HG03064 (cell line): ENCODE data around the gene RTL9.
"Not testable (repeated sequence)": the region's sequence is repeated elsewhere in the genome, so short reads cannot be mapped to it uniquely, and the experiment has no call there.

ENCODE experiments used
- ATAC-seq: cut with Tn5 transposase; IDR thresholded peaks from one replicate; pipeline ENCODE4 v1.9.1; 2021; ENCODE audit warnings: low read depth; ENCODE audit not compliant: unreplicated experiment

The RTL9 gene

DNA sequence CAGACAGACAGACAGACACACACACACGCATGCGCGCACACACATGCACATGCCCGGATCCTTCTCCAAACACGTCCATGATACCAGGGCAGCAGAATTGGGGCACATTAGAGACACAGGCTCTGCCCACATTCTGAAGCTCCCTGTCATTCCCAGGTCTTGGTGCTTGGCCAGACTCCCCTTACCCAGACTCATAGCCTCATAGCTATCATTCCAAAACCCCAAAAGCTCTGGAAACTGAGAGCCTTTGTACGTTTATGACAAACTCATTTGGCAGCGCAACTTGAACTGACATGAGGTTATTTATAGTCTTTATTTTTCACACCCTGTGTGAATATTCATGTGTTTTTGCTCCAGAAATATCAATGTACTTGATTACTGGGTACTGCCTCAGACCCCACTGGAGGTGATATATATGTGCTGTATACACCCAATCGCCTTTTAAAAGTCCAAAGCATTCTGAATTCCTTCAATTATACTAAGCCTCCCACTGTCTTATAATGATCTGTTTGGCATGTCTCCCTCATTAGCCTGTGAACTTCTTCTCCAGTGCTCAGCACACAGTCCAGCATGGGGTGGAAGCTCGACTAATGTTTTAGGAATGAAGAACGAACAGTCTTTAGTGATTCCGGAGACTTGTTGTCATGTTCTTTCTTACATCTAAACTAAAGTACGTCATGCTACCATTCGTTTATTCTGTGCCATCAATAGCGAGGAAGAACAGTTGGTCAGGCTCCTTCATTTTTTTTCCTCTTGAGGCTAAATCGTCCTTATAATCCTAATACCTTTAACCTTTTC is 45.0 kb downstream of the RTL9 start:
- no peak for ATAC-seq

DNA sequence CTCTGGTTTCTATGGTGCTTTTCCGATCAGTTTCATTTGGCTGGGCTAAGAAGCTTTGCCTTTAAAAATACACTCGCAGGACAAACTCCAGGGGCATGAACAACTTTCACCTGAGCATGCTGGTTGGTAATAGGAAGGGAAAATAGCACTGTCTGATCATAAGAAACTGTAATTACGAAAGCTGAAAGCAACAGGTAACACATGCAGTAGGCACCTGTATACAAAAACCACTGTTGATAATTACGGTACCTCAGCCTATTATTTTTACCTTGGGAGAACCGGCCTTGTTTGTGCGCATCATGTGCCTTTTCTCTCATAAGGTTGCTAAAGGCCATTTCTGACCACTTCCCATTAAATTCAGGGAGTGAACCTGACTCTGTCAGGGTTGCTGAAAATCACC is 45.7 kb downstream of the RTL9 start:
- ATAC-seq: no peak

- not testable (repeated sequence) for ATAC-seq
These were observed 47.6 kb downstream of the RTL9 start for GRCh38 chrX:110406250-110406649.

- ATAC-seq: no peak
These were observed 48.2 kb downstream of the RTL9 start for GRCh38 chrX:110406822-110407221.

DNA sequence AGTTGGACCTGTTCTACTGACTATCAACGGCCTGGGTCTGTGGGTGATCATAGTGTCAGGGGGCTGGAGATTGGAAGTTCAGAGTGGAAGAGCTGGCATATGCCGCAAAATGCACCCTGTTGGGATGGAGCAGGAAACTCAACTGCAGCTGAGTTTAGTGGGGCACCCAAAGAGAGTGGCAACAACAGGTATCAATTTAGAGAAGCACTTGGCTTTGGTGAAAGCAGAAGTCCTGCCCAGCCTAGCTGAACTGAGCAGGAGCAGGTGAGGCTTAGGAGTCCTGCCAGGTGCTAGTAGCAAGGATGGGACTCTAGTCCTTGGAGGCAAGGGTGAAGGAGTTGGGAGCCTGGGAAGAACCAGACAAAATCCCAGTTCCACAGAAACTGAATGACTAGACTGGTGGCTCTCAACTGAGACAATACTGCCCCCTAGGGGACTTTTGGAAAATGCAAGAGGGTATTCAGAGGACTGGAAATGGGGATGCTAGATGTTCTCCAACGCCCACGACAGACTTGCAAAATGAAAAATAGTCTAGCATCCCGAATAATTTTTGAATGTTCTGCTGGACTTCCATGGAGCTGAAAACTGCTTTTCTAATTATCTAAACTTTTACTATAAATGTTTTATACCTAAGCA is 49.4 kb downstream of the RTL9 start:
- no peak for ATAC-seq
